Endodermal cell (in vitro differentiated cells): ENCODE measurements around the gene TSC1. TPM values are rescaled to one million over a fixed set of nuclear protein-coding genes. Genes with fewer than 3 reads are reported as not detected.

Source experiments
- DNase-seq: peaks from one replicate; pipeline ENCODE4 v3.0.0-alpha.2; 2017
- H3K27ac ChIP-seq: 2 replicates; pipeline ENCODE4 v1.5.1; 2013; ENCODE audit warnings: mild to moderate bottlenecking, low read depth, low read length, moderate library complexity
- H3K27me3 ChIP-seq: 2 replicates; pipeline ENCODE4 v1.6.1; 2013; ENCODE audit warnings: mild to moderate bottlenecking, low read length, moderate library complexity; ENCODE audit not compliant: insufficient read depth, control insufficient read depth, poor library complexity, severe bottlenecking
- H3K36me3 ChIP-seq: 2 replicates; pipeline ENCODE4 v1.7.0; 2013; ENCODE audit warnings: mild to moderate bottlenecking, low read length, moderate library complexity; ENCODE audit not compliant: control insufficient read depth, insufficient read depth
- H3K4me1 ChIP-seq: one replicate; pipeline ENCODE4 v1.7.0; 2013; ENCODE audit warnings: low read length; ENCODE audit not compliant: control insufficient read depth, insufficient read depth
- H3K4me3 ChIP-seq: 2 replicates; pipeline ENCODE4 v1.5.1; 2013; ENCODE audit warnings: mild to moderate bottlenecking, low read length, moderate library complexity
- H3K9ac ChIP-seq: 2 replicates; pipeline ENCODE4 v1.6.1; 2013; ENCODE audit warnings: mild to moderate bottlenecking, low read length, moderate library complexity; ENCODE audit not compliant: poor library complexity, severe bottlenecking; ENCODE audit errors: extremely low read depth
- H3K9me3 ChIP-seq: 2 replicates; pipeline ENCODE4 v1.6.1; 2013; ENCODE audit warnings: mild to moderate bottlenecking, low read length, moderate library complexity; ENCODE audit not compliant: control insufficient read depth
- H3K27ac Mint-ChIP-seq: 2 replicates; pipeline ENCODE4 v1.8.0; 2020; ENCODE audit warnings: mixed read lengths
- H3K27me3 Mint-ChIP-seq: 2 replicates; pipeline ENCODE4 v1.8.0; 2021; ENCODE audit warnings: mild to moderate bottlenecking, mixed read lengths; ENCODE audit not compliant: insufficient read depth
- H3K36me3 Mint-ChIP-seq: 2 replicates; pipeline ENCODE4 v1.8.0; 2020; ENCODE audit warnings: low read depth, mixed read lengths
- H3K4me1 Mint-ChIP-seq: 2 replicates; pipeline ENCODE4 v1.8.0; 2020; ENCODE audit warnings: mixed read lengths
- H3K4me3 Mint-ChIP-seq: 2 replicates; pipeline ENCODE4 v1.8.0; 2020; ENCODE audit warnings: mild to moderate bottlenecking, moderate library complexity, mixed read lengths
- H3K9me3 Mint-ChIP-seq: 2 replicates; pipeline ENCODE4 v1.8.0; 2020; ENCODE audit warnings: mild to moderate bottlenecking, mixed read lengths
- WGBS, 2 experiments: methylation state at CpG; one replicate each; pipeline versions ENCODE4 v1.1.5 to v1.1.7; 2013; ENCODE audit warnings: missing lambda C conversion rate in 2 of 2, mixed read lengths in 1 of 2; ENCODE audit not compliant: insufficient coverage in 1 of 2, insufficient read length in 1 of 2; 5-methylcytosine and 5-hydroxymethylcytosine counted together
- total RNA-seq, 2 donors: library from RNA; stranded (reverse); fragmentation: NEBNext Ultra II Directional in 1 of 2; extraction: Animal tissue kit (Norgen Biotek cat#: 25700) in 1 of 2; gene quantifications; 2 replicates in 1 of 2; 3 replicates in 1 of 2; pipeline ENCODE4 v1.2.1, GENCODE V29; 2021
- TF ChIP-seq, protein P1 (sequence below): fragments of 200-600 bp; sonication (generic); conservative IDR thresholded peaks from 2 replicates; pipeline ENCODE4 v1.5.0; 2021; ENCODE audit warnings: antibody characterized with exemption, mild to moderate bottlenecking

Gene TSC1
- total RNA-seq, 2 donors from 2014 or later = 67.8 to 72.9 TPM

DNA sequence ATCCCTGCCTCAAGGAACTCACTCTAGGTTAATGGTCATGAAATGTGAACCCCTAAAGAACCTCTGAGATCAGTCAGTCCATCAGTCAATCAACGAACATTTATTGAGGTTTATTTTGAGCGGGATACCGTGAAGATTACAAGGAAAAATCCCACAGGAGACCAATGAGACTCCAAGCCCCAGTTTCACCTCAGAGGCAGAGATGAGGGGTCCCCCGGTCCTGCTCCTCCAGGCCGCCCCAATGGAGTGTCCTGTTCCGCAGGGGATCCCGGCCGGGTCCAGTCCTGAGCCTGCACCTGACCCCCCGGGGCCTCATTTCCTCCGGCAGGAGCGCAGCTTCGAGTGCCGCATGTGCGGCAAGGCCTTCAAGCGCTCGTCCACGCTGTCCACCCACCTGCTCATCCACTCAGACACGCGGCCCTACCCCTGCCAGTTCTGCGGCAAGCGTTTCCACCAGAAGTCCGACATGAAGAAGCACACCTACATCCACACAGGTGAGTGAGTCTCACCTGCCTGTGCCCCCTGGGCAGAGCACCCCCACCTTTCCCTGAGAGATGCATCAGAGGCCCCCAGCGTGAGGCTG is 45.1 kb upstream of the TSC1 start:
- peaks cover 2% of the 10 kb centered on the region for H3K9me3 Mint-ChIP-seq
- TF ChIP-seq, protein P1, sequence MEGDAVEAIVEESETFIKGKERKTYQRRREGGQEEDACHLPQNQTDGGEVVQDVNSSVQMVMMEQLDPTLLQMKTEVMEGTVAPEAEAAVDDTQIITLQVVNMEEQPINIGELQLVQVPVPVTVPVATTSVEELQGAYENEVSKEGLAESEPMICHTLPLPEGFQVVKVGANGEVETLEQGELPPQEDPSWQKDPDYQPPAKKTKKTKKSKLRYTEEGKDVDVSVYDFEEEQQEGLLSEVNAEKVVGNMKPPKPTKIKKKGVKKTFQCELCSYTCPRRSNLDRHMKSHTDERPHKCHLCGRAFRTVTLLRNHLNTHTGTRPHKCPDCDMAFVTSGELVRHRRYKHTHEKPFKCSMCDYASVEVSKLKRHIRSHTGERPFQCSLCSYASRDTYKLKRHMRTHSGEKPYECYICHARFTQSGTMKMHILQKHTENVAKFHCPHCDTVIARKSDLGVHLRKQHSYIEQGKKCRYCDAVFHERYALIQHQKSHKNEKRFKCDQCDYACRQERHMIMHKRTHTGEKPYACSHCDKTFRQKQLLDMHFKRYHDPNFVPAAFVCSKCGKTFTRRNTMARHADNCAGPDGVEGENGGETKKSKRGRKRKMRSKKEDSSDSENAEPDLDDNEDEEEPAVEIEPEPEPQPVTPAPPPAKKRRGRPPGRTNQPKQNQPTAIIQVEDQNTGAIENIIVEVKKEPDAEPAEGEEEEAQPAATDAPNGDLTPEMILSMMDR = no peak
- WGBS, 2 experiments = 90 to 91% methylated on average over 12 to 23 of the region's 23 CpGs

GRCh38 chr9:132989014-132989310 is 44.5 kb upstream of the TSC1 start:
- H3K36me3 ChIP-seq = no peaks in the 10 kb centered on the region
- WGBS, 2 experiments = 95 to 96% methylated on average over 12 to 13 of the region's 13 CpGs
- no peak overlapping the region for H3K4me3 ChIP-seq
- H3K4me1 Mint-ChIP-seq = peaks cover 23% of the 10 kb centered on the region
- H3K36me3 Mint-ChIP-seq = no peaks in the 10 kb centered on the region
- peaks cover 2% of the 10 kb centered on the region for H3K9me3 Mint-ChIP-seq
- H3K9me3 ChIP-seq = no peaks in the 10 kb centered on the region
- no peak overlapping the region for H3K27ac Mint-ChIP-seq
- H3K4me1 ChIP-seq = peaks cover 13% of the 10 kb centered on the region
- H3K27ac ChIP-seq = no peak overlapping the region
- no peaks in the 10 kb centered on the region for H3K27me3 ChIP-seq
- no peak overlapping the region for H3K4me3 Mint-ChIP-seq
- H3K27me3 Mint-ChIP-seq = no peaks in the 10 kb centered on the region
- H3K9ac ChIP-seq = no peak overlapping the region
- TF ChIP-seq, protein P1 = no peak
- DNase-seq = no peak

More for the DNA sequence above, 45.1 kb upstream of the TSC1 start:
- Mint-ChIP-seq H3K4me3 (no peak overlapping the region), H3K36me3 (no peaks in the 10 kb centered on the region), H3K27ac (no peak overlapping the region), H3K27me3 (no peaks in the 10 kb centered on the region), H3K4me1 (peaks cover 28% of the 10 kb centered on the region)
- no peaks in the 10 kb centered on the region for H3K9me3 ChIP-seq
- H3K4me3 ChIP-seq = no peak overlapping the region
- H3K27me3 ChIP-seq = no peaks in the 10 kb centered on the region
- DNase-seq = no peak
- H3K9ac ChIP-seq = no peak overlapping the region
- no peaks in the 10 kb centered on the region for H3K36me3 ChIP-seq
- peaks cover 13% of the 10 kb centered on the region for H3K4me1 ChIP-seq
- no peak overlapping the region for H3K27ac ChIP-seq

DNA sequence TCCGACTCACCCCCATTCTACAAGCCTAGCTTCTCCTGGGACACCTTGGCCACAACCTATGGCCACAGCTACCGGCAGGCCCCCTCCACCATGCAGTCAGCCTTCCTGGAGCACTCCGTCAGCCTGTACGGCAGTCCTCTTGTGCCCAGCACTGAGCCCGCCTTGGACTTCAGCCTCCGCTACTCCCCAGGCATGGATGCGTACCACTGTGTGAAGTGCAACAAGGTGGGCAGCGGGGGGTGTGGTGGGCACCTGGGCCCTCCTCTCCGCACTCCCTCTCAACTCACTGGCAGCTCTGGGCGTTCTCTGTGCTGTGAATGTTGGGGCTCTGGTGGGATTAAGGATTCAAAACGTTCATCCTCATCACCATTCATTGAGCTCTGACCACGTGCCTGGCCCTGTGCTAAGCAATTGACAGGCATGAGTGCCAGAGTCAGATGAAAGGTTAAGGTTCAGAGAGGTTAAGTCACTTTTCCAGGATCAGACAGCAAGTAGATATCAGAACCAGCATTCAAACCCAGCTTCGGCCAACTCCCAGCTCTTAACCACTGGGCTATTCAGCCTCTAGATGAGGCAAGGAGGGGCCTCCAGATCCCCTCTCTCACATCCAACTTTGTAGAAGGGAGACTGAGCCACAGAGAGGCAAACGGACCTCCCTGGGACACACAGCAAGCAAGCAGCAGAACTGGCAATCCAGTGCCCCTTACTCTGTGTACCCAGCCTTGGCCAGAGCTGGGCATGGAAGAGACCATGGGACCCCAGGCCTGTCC is 44.0 kb upstream of the TSC1 start:
- H3K4me1 ChIP-seq = peaks cover 13% of the 10 kb centered on the region
- H3K9me3 ChIP-seq = no peaks in the 10 kb centered on the region
- no peak overlapping the region for H3K27ac ChIP-seq
- H3K36me3 ChIP-seq = no peaks in the 10 kb centered on the region
- no peak overlapping the region for H3K4me3 ChIP-seq
- Mint-ChIP-seq H3K27me3 (no peaks in the 10 kb centered on the region), H3K36me3 (no peaks in the 10 kb centered on the region), H3K4me1 (peaks cover 19% of the 10 kb centered on the region), H3K4me3 (no peak overlapping the region), H3K9me3 (peaks cover 2% of the 10 kb centered on the region), H3K27ac (no peak overlapping the region)
- H3K9ac ChIP-seq = no peak overlapping the region
- TF ChIP-seq, protein P1 = no peak
- 91 to 94% methylated on average over 10 to 14 of the region's 14 CpGs for WGBS, 2 experiments
- H3K27me3 ChIP-seq = no peaks in the 10 kb centered on the region
- DNase-seq = no peak
